OCI-LY7 (cell line): ENCODE results near the gene DIO1.

ENCODE experiments used
- CTCF ChIP-seq: fragments of 200-600 bp; sonication (generic); conservative IDR thresholded peaks from 2 replicates; pipeline ENCODE4 v1.5.1; 2014; ENCODE audit warnings: mild to moderate bottlenecking, antibody characterized with exemption, low read length, moderate library complexity, mixed read lengths
- EZH2phosphoT487 ChIP-seq: fragments of 200-600 bp; sonication (generic); IDR thresholded peaks from 2 replicates; pipeline ENCODE4 v1.6.1; 2018; ENCODE audit warnings: low read depth, borderline replicate concordance, mild to moderate bottlenecking, mixed run types, antibody characterized with exemption, low read length, moderate library complexity, mixed read lengths

GRCh38 chr1:53888681-53889080 lies 5.3 kb upstream of the DIO1 start:
- no peak for TF ChIP-seq CTCF
- TF ChIP-seq EZH2phosphoT487, result no peak
